Measurements from ENCODE around the gene STX1A.

DNA sequence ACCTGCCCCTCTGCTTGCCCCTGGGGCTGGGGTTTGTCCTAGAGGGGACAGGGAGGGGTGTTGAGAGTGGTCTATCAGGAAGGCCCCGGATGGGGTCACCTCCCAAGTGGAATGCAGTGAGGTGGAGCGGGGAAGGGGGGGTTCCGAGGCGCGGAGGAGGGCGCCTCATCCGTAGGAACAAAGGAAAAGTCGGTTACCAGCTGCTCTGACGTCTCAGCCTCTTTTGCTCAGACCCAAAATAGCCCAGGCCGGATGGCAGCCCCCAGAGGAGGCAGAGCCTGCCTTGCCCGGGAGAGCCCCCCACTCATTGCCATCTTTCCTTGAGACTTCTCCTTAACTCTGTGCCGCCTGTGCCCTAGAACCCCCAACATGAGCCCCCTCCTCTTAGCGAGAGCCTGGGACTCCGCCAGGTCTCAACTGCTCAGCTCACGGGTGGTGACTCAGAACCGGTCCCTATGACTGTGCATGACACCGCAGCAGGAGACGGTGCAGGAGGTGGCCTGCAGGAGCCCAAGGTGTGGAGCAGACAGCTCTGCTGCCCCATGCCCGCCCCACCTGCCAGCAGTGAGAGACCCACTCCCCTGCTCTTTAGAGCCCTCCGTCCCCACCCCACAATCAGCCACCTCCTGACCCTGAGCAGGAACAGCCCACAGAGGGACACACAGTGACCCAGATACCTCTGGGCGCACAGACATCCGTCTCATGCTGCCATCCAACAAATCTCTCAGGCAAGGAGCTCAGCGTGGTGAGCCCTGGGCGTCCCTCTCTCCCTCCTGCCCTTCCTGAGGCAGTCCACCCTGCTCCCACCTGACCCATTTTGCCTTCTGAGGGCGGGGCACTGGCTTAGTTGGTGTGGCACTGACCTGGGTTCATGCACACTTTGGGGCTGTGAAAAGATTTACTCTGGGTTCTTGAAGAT, 13.1 kb downstream of the STX1A start:
- no peak for TF ChIP-seq POLR2A (IDR thresholded peaks at IDR 0.05; ENCODE audit: low read length)
- TF ChIP-seq GATA1 (IDR thresholded peaks at IDR 0.05; ENCODE audit: low read depth, low read length): no peak

Measured in erythroblast (primary cell).